GM23338 (cell line): ENCODE measurements around the gene GPR142. TPM values are rescaled to one million over a fixed set of nuclear protein-coding genes. Genes with fewer than 3 reads are reported as not detected.

Source experiments
- ATAC-seq: fragments of 200-7000 bp; cut with Tn5 transposase; 3 replicates; pipeline ENCODE4 v1.9.1; 2020
- DNase-seq: peaks from one replicate; pipeline ENCODE4 v3.0.0-alpha.2; 2015; ENCODE audit warnings: low spot score
- H2AFZ ChIP-seq: fragments of 200-600 bp; sonication (generic); 2 replicates; pipeline ENCODE4 v1.8.0; 2016; ENCODE audit warnings: antibody characterized with exemption, mild to moderate bottlenecking, moderate library complexity
- H3F3A ChIP-seq: fragments of 200-600 bp; sonication (generic); replicated peaks from 2 replicates; pipeline ENCODE4 v1.8.0; 2017; ENCODE audit warnings: antibody characterized with exemption, mixed run types, low read depth
- H3K27ac ChIP-seq: fragments of 200-600 bp; sonication (generic); 2 replicates; pipeline ENCODE4 v1.6.1; 2016; ENCODE audit warnings: low read depth
- H3K27me3 ChIP-seq: fragments of 200-600 bp; sonication (generic); 2 replicates; pipeline ENCODE4 v1.8.0; 2016; ENCODE audit warnings: mild to moderate bottlenecking, mixed run types, moderate library complexity; ENCODE audit not compliant: insufficient read depth
- H3K36me3 ChIP-seq: fragments of 200-600 bp; sonication (generic); 2 replicates; pipeline ENCODE4 v1.8.0; 2016; ENCODE audit warnings: mild to moderate bottlenecking; ENCODE audit not compliant: insufficient read depth
- H3K4me1 ChIP-seq: fragments of 200-600 bp; sonication (generic); 2 replicates; pipeline ENCODE4 v1.8.0; 2016; ENCODE audit warnings: mild to moderate bottlenecking, moderate library complexity; ENCODE audit not compliant: insufficient read depth
- H3K4me2 ChIP-seq: fragments of 200-600 bp; sonication (generic); 2 replicates; pipeline ENCODE4 v1.7.1; 2017; ENCODE audit warnings: mixed run types
- H3K4me3 ChIP-seq: fragments of 200-600 bp; sonication (generic); 2 replicates; pipeline ENCODE4 v1.6.1; 2016; ENCODE audit warnings: mixed run types
- H3K79me2 ChIP-seq: fragments of 200-600 bp; sonication (generic); replicated peaks from 2 replicates; pipeline ENCODE4 v1.8.0; 2017; ENCODE audit warnings: mild to moderate bottlenecking; ENCODE audit not compliant: insufficient read depth
- H3K9me2 ChIP-seq: fragments of 200-600 bp; sonication (generic); 2 replicates; pipeline ENCODE4 v1.8.0; 2017; ENCODE audit not compliant: insufficient read depth
- H4K20me1 ChIP-seq: fragments of 200-600 bp; sonication (generic); replicated peaks from 2 replicates; pipeline ENCODE4 v1.8.0; 2017; ENCODE audit warnings: mild to moderate bottlenecking; ENCODE audit not compliant: insufficient read depth
- H3K27ac Mint-ChIP-seq: 2 replicates; pipeline ENCODE4 v1.8.0; 2020; ENCODE audit warnings: inconsistent platforms, mild to moderate bottlenecking, moderate library complexity, mixed read lengths
- H3K27me3 Mint-ChIP-seq: 3 replicates; pipeline ENCODE4 v1.8.0; 2022; ENCODE audit warnings: low read depth, mild to moderate bottlenecking, moderate library complexity, mixed read lengths, inconsistent platforms; ENCODE audit not compliant: insufficient read depth, poor library complexity
- H3K36me3 Mint-ChIP-seq: 3 replicates; pipeline ENCODE4 v1.8.0; 2021; ENCODE audit warnings: low read depth, mild to moderate bottlenecking, inconsistent platforms, moderate library complexity, mixed read lengths
- H3K4me1 Mint-ChIP-seq: 3 replicates; pipeline ENCODE4 v1.8.0; 2020; ENCODE audit warnings: mild to moderate bottlenecking, inconsistent platforms, mixed read lengths
- H3K4me3 Mint-ChIP-seq: 3 replicates; pipeline ENCODE4 v1.8.0; 2021; ENCODE audit warnings: moderate library complexity, mild to moderate bottlenecking, inconsistent platforms, mixed read lengths
- H3K9me3 Mint-ChIP-seq: 3 replicates; pipeline ENCODE4 v1.8.0; 2020; ENCODE audit warnings: moderate library complexity, mild to moderate bottlenecking, inconsistent platforms, mixed read lengths
- CREB1 ChIP-seq: fragments of 250-450 bp; sonication (Bioruptor Pico); IDR thresholded peaks from 2 replicates; pipeline ENCODE4 v1.5.0; 2020; ENCODE audit warnings: low read depth, mild to moderate bottlenecking, moderate library complexity
- EZH2 ChIP-seq: fragments of 200-600 bp; sonication (generic); IDR thresholded peaks from one replicate; pipeline ENCODE4 v1.8.0; 2017; ENCODE audit warnings: antibody characterized with exemption, mild to moderate bottlenecking, low read depth; ENCODE audit not compliant: unreplicated experiment
- EZH2phosphoT487 ChIP-seq: fragments of 200-600 bp; sonication (generic); IDR thresholded peaks from one replicate; pipeline ENCODE4 v1.8.1; 2018; ENCODE audit warnings: antibody characterized with exemption; ENCODE audit not compliant: unreplicated experiment
- REST ChIP-seq: IDR thresholded peaks from one replicate; pipeline ENCODE4 v1.6.1; 2018; ENCODE audit warnings: antibody characterized with exemption; ENCODE audit not compliant: unreplicated experiment
- ZNF331 ChIP-seq: fragments of 250-450 bp; sonication (Bioruptor Pico); IDR thresholded peaks from 2 replicates; pipeline ENCODE4 v1.5.0; 2020; ENCODE audit warnings: low read depth, mild to moderate bottlenecking, moderate library complexity
- ZNF462 ChIP-seq: fragments of 250-450 bp; sonication (Bioruptor Pico); IDR thresholded peaks from 2 replicates; pipeline ENCODE4 v1.5.0; 2020; ENCODE audit warnings: mild to moderate bottlenecking, moderate library complexity
- polyA plus RNA-seq: library from polyadenylated mRNA; unstranded; fragments of >200 nt; fragmentation: Nextera tagmentation; extraction: Ambion mirVana; gene quantifications from 2 replicates; pipeline ENCODE4 v1.2.1, GENCODE V29; 2016
- total RNA-seq: library from RNA; depleted of rRNA; stranded (reverse); fragments of >200 nt; shearing (Covaris generic); gene quantifications from 2 replicates; pipeline ENCODE4 v1.2.3, GENCODE V29; 2014

The GPR142 gene
- total and polyA plus RNA-seq, 2 experiments from 2014 or later = not detected

- ATAC-seq = no peak
- H3K9me3 Mint-ChIP-seq = no peaks in the 10 kb centered on the region
- peaks cover 7% of the 10 kb centered on the region; the same call in 2 of the 3 replicates for H3K4me1 Mint-ChIP-seq
- DNase-seq = no peak
- H3K27ac Mint-ChIP-seq = no peak overlapping the region
- H3K36me3 Mint-ChIP-seq = no peaks in the 10 kb centered on the region
- H3K27ac ChIP-seq = no peak overlapping the region
- H3K36me3 ChIP-seq = no peaks in the 10 kb centered on the region
- no peaks in the 10 kb centered on the region for H3K9me2 ChIP-seq
- H4K20me1 ChIP-seq = no peaks in the 10 kb centered on the region
- H3K27me3 Mint-ChIP-seq = peaks cover 4% of the 10 kb centered on the region
- no peaks in the 10 kb centered on the region for H3K79me2 ChIP-seq
- no peak overlapping the region for H3K4me2 ChIP-seq
- TF ChIP-seq ZNF462 (CRISPR knock-in tag) (no peak), ZNF331 (CRISPR knock-in tag) (no peak), EZH2phosphoT487 (no peak), REST (no peak), EZH2 (no peak), CREB1 (CRISPR knock-in tag) (no peak)
- H2AFZ ChIP-seq = no peak overlapping the region
- no peaks in the 10 kb centered on the region for H3K27me3 ChIP-seq
- no peak overlapping the region for H3K4me3 ChIP-seq
- no peaks in the 10 kb centered on the region for H3F3A ChIP-seq
- no peak overlapping the region for H3K4me3 Mint-ChIP-seq
- no peaks in the 10 kb centered on the region for H3K4me1 ChIP-seq
Observed at GRCh38 chr17:74343526-74344284, 23.6 kb upstream of the GPR142 start.
